H9 (cell line): ENCODE data around the gene SNX2. TPM values are rescaled to one million over a fixed set of nuclear protein-coding genes. Genes with fewer than 3 reads are reported as not detected.

Experiments used
- DNase-seq: peaks from one replicate; pipeline ENCODE4 v3.0.0-alpha.2; 2017
- H2AFZ ChIP-seq: one replicate; pipeline ENCODE4 v1.6.1; 2013; ENCODE audit warnings: mild to moderate bottlenecking, low read length, control low read depth, moderate library complexity
- H2AK5ac ChIP-seq: 2 replicates; pipeline ENCODE4 v1.6.1; 2013; ENCODE audit warnings: low read length, control low read depth, mixed read lengths; ENCODE audit not compliant: insufficient read length
- H2BK120ac ChIP-seq: one replicate; pipeline ENCODE4 v1.6.1; 2013; ENCODE audit warnings: low read depth, mild to moderate bottlenecking, low read length, control low read depth, inconsistent platforms; ENCODE audit not compliant: poor library complexity, severe bottlenecking
- H2BK12ac ChIP-seq: 2 replicates; pipeline ENCODE4 v1.6.1; 2013; ENCODE audit warnings: low read length, control low read depth, mixed read lengths, low read depth; ENCODE audit not compliant: insufficient read length
- H2BK15ac ChIP-seq: 2 replicates; pipeline ENCODE4 v1.6.1; 2013; ENCODE audit warnings: low read depth, low read length, control low read depth
- H2BK20ac ChIP-seq: one replicate; pipeline ENCODE4 v1.6.1; 2013; ENCODE audit warnings: low read depth, mild to moderate bottlenecking, low read length, control low read depth, inconsistent platforms; ENCODE audit not compliant: poor library complexity, severe bottlenecking
- H2BK5ac ChIP-seq: 2 replicates; pipeline ENCODE4 v1.6.1; 2013; ENCODE audit warnings: low read length, control low read depth, mixed read lengths; ENCODE audit not compliant: insufficient read length
- H3K14ac ChIP-seq: 2 replicates; pipeline ENCODE4 v1.6.1; 2013; ENCODE audit warnings: low read length, control low read depth; ENCODE audit not compliant: insufficient read depth
- H3K18ac ChIP-seq: 2 replicates; pipeline ENCODE4 v1.6.1; 2013; ENCODE audit warnings: low read depth, mild to moderate bottlenecking, mixed read lengths, low read length, control low read depth; ENCODE audit not compliant: insufficient read length
- H3K23ac ChIP-seq: 2 replicates; pipeline ENCODE4 v1.6.1; 2013; ENCODE audit warnings: low read length, control low read depth, mixed read lengths, low read depth; ENCODE audit not compliant: insufficient read length
- H3K23me2 ChIP-seq: 2 replicates; pipeline ENCODE4 v1.6.1; 2013; ENCODE audit warnings: low read depth, mild to moderate bottlenecking, mixed read lengths, low read length, control low read depth; ENCODE audit not compliant: insufficient read length, poor library complexity, severe bottlenecking
- H3K27ac ChIP-seq: 2 replicates; pipeline ENCODE4 v1.5.1; 2013; ENCODE audit warnings: low read length, control low read depth, mixed read lengths, low read depth; ENCODE audit not compliant: insufficient read length
- H3K27me3 ChIP-seq: 2 replicates; pipeline ENCODE4 v1.6.1; 2013; ENCODE audit warnings: low read length, control low read depth, inconsistent platforms; ENCODE audit not compliant: insufficient read depth
- H3K4ac ChIP-seq: 2 replicates; pipeline ENCODE4 v1.6.1; 2013; ENCODE audit warnings: low read depth, mild to moderate bottlenecking, control low read depth, inconsistent platforms, low read length, moderate library complexity
- H3K4me1 ChIP-seq: 2 replicates; pipeline ENCODE4 v1.6.1; 2013; ENCODE audit warnings: low read length, control low read depth, inconsistent platforms; ENCODE audit not compliant: insufficient read depth
- H3K4me2 ChIP-seq: 2 replicates; pipeline ENCODE4 v1.6.1; 2013; ENCODE audit warnings: low read length, control low read depth, mixed read lengths; ENCODE audit not compliant: insufficient read length, insufficient read depth
- H3K56ac ChIP-seq: 2 replicates; pipeline ENCODE4 v1.6.1; 2013; ENCODE audit warnings: low read depth, mild to moderate bottlenecking, mixed read lengths, low read length, control low read depth; ENCODE audit not compliant: insufficient read length
- H3K79me1 ChIP-seq: 2 replicates; pipeline ENCODE4 v1.6.1; 2013; ENCODE audit warnings: low read depth, mild to moderate bottlenecking, moderate library complexity, low read length, control low read depth, inconsistent platforms; ENCODE audit not compliant: insufficient read depth, poor library complexity, severe bottlenecking
- H3K79me2 ChIP-seq: 2 replicates; pipeline ENCODE4 v1.6.1; 2013; ENCODE audit warnings: low read length, control low read depth, inconsistent platforms; ENCODE audit not compliant: insufficient read depth
- H3K9ac ChIP-seq: 2 replicates; pipeline ENCODE4 v1.6.1; 2013; ENCODE audit warnings: low read length, control low read depth, mixed read lengths; ENCODE audit not compliant: insufficient read length; ENCODE audit errors: extremely low read depth
- H3K9me3 ChIP-seq: one replicate; pipeline ENCODE4 v1.6.1; 2013; ENCODE audit warnings: low read depth, low read length, inconsistent platforms; ENCODE audit not compliant: control insufficient read depth
- H3T11ph ChIP-seq: one replicate; pipeline ENCODE4 v1.6.1; 2013; ENCODE audit warnings: mild to moderate bottlenecking, low read length, control low read depth, inconsistent platforms
- H4K20me1 ChIP-seq: one replicate; pipeline ENCODE4 v1.6.1; 2013; ENCODE audit not compliant: control insufficient read depth, insufficient read length, insufficient read depth
- H4K5ac ChIP-seq: 2 replicates; pipeline ENCODE4 v1.6.1; 2013; ENCODE audit warnings: low read depth, mild to moderate bottlenecking, mixed read lengths, low read length, control low read depth; ENCODE audit not compliant: insufficient read length
- H4K8ac ChIP-seq: replicated peaks from 2 replicates; pipeline ENCODE4 v1.6.1; 2013; ENCODE audit warnings: low read length, control low read depth, mixed read lengths, low read depth; ENCODE audit not compliant: insufficient read length
- H4K91ac ChIP-seq: 2 replicates; pipeline ENCODE4 v1.6.1; 2013; ENCODE audit warnings: low read depth, mild to moderate bottlenecking, moderate library complexity, mixed read lengths, low read length, control low read depth; ENCODE audit not compliant: insufficient read length
- H3K27ac Mint-ChIP-seq, 3 experiments: 2 replicates in 2 of 3; 3 replicates in 1 of 3; pipeline ENCODE4 v1.8.0; 2020 to 2021; ENCODE audit warnings: mixed read lengths in 3 of 3, mild to moderate bottlenecking in 1 of 3, moderate library complexity in 1 of 3
- H3K27me3 Mint-ChIP-seq: 2 replicates; pipeline ENCODE4 v1.8.0; 2021; ENCODE audit warnings: low read depth, mild to moderate bottlenecking, moderate library complexity, mixed read lengths
- H3K36me3 Mint-ChIP-seq, 3 experiments: 2 replicates in 2 of 3; 3 replicates in 1 of 3; pipeline ENCODE4 v1.8.0; 2020 to 2021; ENCODE audit warnings: low read depth in 3 of 3, mixed read lengths in 3 of 3; ENCODE audit not compliant: insufficient read depth in 1 of 3
- H3K4me1 Mint-ChIP-seq, 2 experiments: 2 replicates each; pipeline ENCODE4 v1.8.0; 2020; ENCODE audit warnings: mixed read lengths in 2 of 2
- H3K4me3 Mint-ChIP-seq, 2 experiments: 2 replicates in 1 of 2; 3 replicates in 1 of 2; pipeline ENCODE4 v1.8.0; 2020 to 2021; ENCODE audit warnings: mild to moderate bottlenecking in 2 of 2, mixed read lengths in 2 of 2, moderate library complexity in 1 of 2
- H3K9me3 Mint-ChIP-seq, 2 experiments: 2 replicates in 1 of 2; 3 replicates in 1 of 2; pipeline ENCODE4 v1.8.0; 2020; ENCODE audit warnings: mild to moderate bottlenecking in 2 of 2, mixed read lengths in 2 of 2, moderate library complexity in 1 of 2
- CTCF ChIP-seq: fragments of 200-600 bp; sonication (generic); conservative IDR thresholded peaks from 3 replicates; pipeline ENCODE4 v1.8.0; 2021; ENCODE audit warnings: antibody characterized with exemption, mild to moderate bottlenecking
- WGBS: extraction: QIAGEN DNeasy Blood & Tissue Kit; methylation state at CpG from one replicate; pipeline ENCODE4 v1.1.7; 2013; ENCODE audit warnings: missing lambda C conversion rate, low lambda C conversion rate, mixed read lengths; ENCODE audit not compliant: insufficient read length; ENCODE audit errors: extremely low coverage; 5-methylcytosine and 5-hydroxymethylcytosine counted together
- total RNA-seq: library from RNA; stranded (reverse); gene quantifications from 2 replicates; pipeline ENCODE4 v1.2.1, GENCODE V29; 2021

SNX2 gene
- total RNA-seq, 1 experiment from 2014 or later, result 62.6 TPM

GRCh38 chr5:122779451-122779850 is 4.6 kb downstream of the SNX2 start:
- no peak overlapping the region for H3K4me2 ChIP-seq
- H4K91ac ChIP-seq, result no peak overlapping the region
- H3K56ac ChIP-seq, result no peak overlapping the region
- no peaks in the 10 kb centered on the region; a peak in 1 of 5 replicates for H3K9me3 Mint-ChIP-seq
- no peaks in the 10 kb centered on the region; the same call in 1 of the 2 replicates for H3K4me1 ChIP-seq
- H2BK5ac ChIP-seq, result no peak overlapping the region
- H3K79me2 ChIP-seq, result peaks cover 15% of the 10 kb centered on the region; the same call in 1 of the 2 replicates
- no peak overlapping the region for H2AFZ ChIP-seq
- H3K27ac Mint-ChIP-seq, result no peak overlapping the region
- H3K79me1 ChIP-seq, result no peaks in the 10 kb centered on the region
- H3K14ac ChIP-seq, result no peak overlapping the region
- no peak overlapping the region for H3T11ph ChIP-seq
- no peak overlapping the region for H2BK15ac ChIP-seq
- peaks cover 14% of the 10 kb centered on the region in 2 experiments for H3K4me1 Mint-ChIP-seq
- no peak overlapping the region for H3K27ac ChIP-seq
- H2BK120ac ChIP-seq, result no peak overlapping the region
- no peak overlapping the region for H3K4me3 Mint-ChIP-seq
- WGBS, result no CpG with 5 or more reads among the region's 4 CpGs
- H3K9me3 ChIP-seq, result no peaks in the 10 kb centered on the region
- no peak overlapping the region for H4K5ac ChIP-seq
- H2BK20ac ChIP-seq, result no peak overlapping the region
- no peak overlapping the region for H4K8ac ChIP-seq
- no peak overlapping the region for H2AK5ac ChIP-seq
- H3K4ac ChIP-seq, result no peak overlapping the region
- no peaks in the 10 kb centered on the region for H4K20me1 ChIP-seq
- no peaks in the 10 kb centered on the region for H3K27me3 Mint-ChIP-seq
- no peak overlapping the region for H3K9ac ChIP-seq
- peaks cover 12% of the 10 kb centered on the region for H3K23me2 ChIP-seq
- peaks cover 2 to 5% (median 2%) of the 10 kb centered on the region in 3 experiments; a peak in 6 of 7 replicates for H3K36me3 Mint-ChIP-seq
- no peaks in the 10 kb centered on the region for H3K27me3 ChIP-seq
- H3K18ac ChIP-seq, result no peak overlapping the region
- H2BK12ac ChIP-seq, result no peak overlapping the region
- H3K23ac ChIP-seq, result no peak overlapping the region
- TF ChIP-seq CTCF, result no peak
- no peak for DNase-seq
